Tibial nerve (tissue), 3 donors: Measurements from ENCODE around the gene MCM6.

Experiments
- CTCF ChIP-seq, 5 experiments: fragments of 200-600 bp in 3 of 5; fragments of 450-650 bp in 2 of 5; sonication (generic) in 3 of 5; IDR thresholded peaks; one replicate each; pipeline ENCODE4 v1.5.1; 2016 to 2019; ENCODE audit warnings: antibody characterized with exemption in 5 of 5, mild to moderate bottlenecking in 3 of 5, moderate library complexity in 2 of 5
- POLR2A ChIP-seq, 2 donors: fragments of 450-650 bp; IDR thresholded peaks; one replicate each; pipeline ENCODE4 v1.6.1; 2017; ENCODE audit warnings: antibody characterized with exemption in 2 of 2, mild to moderate bottlenecking in 2 of 2, moderate library complexity in 2 of 2

DNA sequence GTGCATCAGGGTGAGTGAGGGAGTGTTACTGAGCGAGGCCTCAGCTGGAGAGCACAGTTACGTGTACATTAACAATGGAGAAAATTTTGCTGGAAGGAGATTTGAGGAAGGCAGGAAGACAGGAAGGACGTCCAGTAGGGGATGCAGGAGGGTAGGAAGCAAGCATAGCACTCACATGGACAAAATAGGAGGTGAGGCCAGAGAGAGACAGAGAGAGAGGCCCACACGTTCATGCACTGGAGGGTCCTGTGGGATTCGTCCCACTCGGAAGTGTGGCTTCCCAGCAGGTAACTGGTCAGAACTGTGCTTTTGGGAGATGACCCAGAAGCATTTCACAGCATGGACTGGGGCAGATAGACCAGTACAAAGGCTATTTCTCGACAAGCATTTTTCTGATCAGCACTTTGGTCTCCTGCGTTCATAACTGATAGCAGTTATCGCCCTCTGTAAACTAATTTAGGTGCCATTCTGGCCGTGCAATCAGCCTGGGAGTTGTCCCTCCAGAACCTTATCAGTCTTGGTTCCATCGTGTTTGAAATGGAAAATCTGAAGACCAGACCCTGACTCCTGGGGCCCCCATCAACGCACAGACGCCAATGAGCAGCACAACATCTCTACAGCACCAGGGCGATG lies 44.9 kb downstream of the MCM6 start:
- TF ChIP-seq CTCF (IDR thresholded peaks at IDR 0.05) (no peak), POLR2A (IDR thresholded peaks at IDR 0.05) (no peak)
